ENCODE results near the gene ADAMTS14. TPM values are rescaled to one million over a fixed set of nuclear protein-coding genes. Genes with fewer than 3 reads are reported as not detected.

Gene ADAMTS14
- polyA plus RNA-seq, 1 donor, result 7.2 TPM

GRCh38 chr10:70809726-70810125 lies 137.4 kb downstream of the ADAMTS14 start:
- DNase-seq, result no peak
- H3K36me3 ChIP-seq (ENCODE audit: control insufficient read depth, insufficient read depth, low read length), result no peaks in the 10 kb centered on the region
- whole genome bisulfite sequencing (ENCODE audit: insufficient coverage, low lambda C conversion rate), result no CpG with 5 or more reads among the region's 2 CpGs
- H3K9me3 ChIP-seq (ENCODE audit: control insufficient read depth, low read depth, low read length), result no peaks in the 10 kb centered on the region
- H3K27ac ChIP-seq (ENCODE audit: low read length), result no peak overlapping the region
- no peaks in the 10 kb centered on the region for H3K27me3 ChIP-seq (ENCODE audit: control insufficient read depth, insufficient read depth, low read length)
- H3K4me1 ChIP-seq (ENCODE audit: control insufficient read depth, insufficient read depth, low read length), result no peaks in the 10 kb centered on the region
- H3K4me3 ChIP-seq (ENCODE audit: low read length), result no peak overlapping the region

- no peaks in the 10 kb centered on the region for H3K27me3 ChIP-seq (ENCODE audit: control insufficient read depth, insufficient read depth, low read length)
- no peaks in the 10 kb centered on the region for H3K4me1 ChIP-seq (ENCODE audit: control insufficient read depth, insufficient read depth, low read length)
- H3K9me3 ChIP-seq (ENCODE audit: control insufficient read depth, low read depth, low read length), result no peaks in the 10 kb centered on the region
- no peak overlapping the region for H3K27ac ChIP-seq (ENCODE audit: low read length)
- no peak for DNase-seq
- H3K4me3 ChIP-seq (ENCODE audit: low read length), result no peak overlapping the region
- WGBS (ENCODE audit: insufficient coverage, low lambda C conversion rate), result 0% methylated on average over 1 of the region's 1 CpG
- H3K36me3 ChIP-seq (ENCODE audit: control insufficient read depth, insufficient read depth, low read length), result no peaks in the 10 kb centered on the region
Measured at GRCh38 chr10:70810967-70811366, 138.7 kb downstream of the ADAMTS14 start.

- H3K36me3 ChIP-seq (ENCODE audit: control insufficient read depth, insufficient read depth, low read length), result no peaks in the 10 kb centered on the region
- H3K27ac ChIP-seq (ENCODE audit: low read length), result no peak overlapping the region
- H3K9me3 ChIP-seq (ENCODE audit: control insufficient read depth, low read depth, low read length), result no peaks in the 10 kb centered on the region
- H3K4me1 ChIP-seq (ENCODE audit: control insufficient read depth, insufficient read depth, low read length), result peaks cover 2% of the 10 kb centered on the region
- H3K27me3 ChIP-seq (ENCODE audit: control insufficient read depth, insufficient read depth, low read length), result no peaks in the 10 kb centered on the region
- no peak overlapping the region for H3K4me3 ChIP-seq (ENCODE audit: low read length)
- no peak for DNase-seq
- no CpG with 5 or more reads among the region's 3 CpGs for WGBS (ENCODE audit: insufficient coverage, low lambda C conversion rate)
Measured at GRCh38 chr10:70811881-70812280, 139.6 kb downstream of the ADAMTS14 start.

Other genes with a start within 250 kb of the ADAMTS14 start
- gene NODAL, start 230.8 kb upstream of the ADAMTS14 start, polyA plus RNA-seq, result 0.33 TPM
- gene PALD1, start 193.7 kb upstream of the ADAMTS14 start, polyA plus RNA-seq, result 6.1 TPM
- 2.0 TPM for gene PRF1, start 69.8 kb upstream of the ADAMTS14 start, polyA plus RNA-seq
- gene TBATA, start 112.9 kb downstream of the ADAMTS14 start, polyA plus RNA-seq, result 0.16 TPM
- gene SGPL1, start 143.4 kb downstream of the ADAMTS14 start, polyA plus RNA-seq, result 49.0 TPM
- gene PCBD1, start 216.1 kb downstream of the ADAMTS14 start, polyA plus RNA-seq, result 154 TPM